ENCODE data around the gene RASGRP1.

RASGRP1 gene

GRCh38 chr15:38504680-38505467 is 59.7 kb downstream of the RASGRP1 start:
- no peak for DNase-seq (ENCODE audit: low read depth)

GRCh38 chr15:38503496-38503895 is 61.1 kb downstream of the RASGRP1 start:
- no peak for DNase-seq (ENCODE audit: low read depth)

GRCh38 chr15:38499651-38500050 is 65.0 kb downstream of the RASGRP1 start:
- DNase-seq (ENCODE audit: low read depth), result no peak

GRCh38 chr15:38496151-38496550 is 68.5 kb downstream of the RASGRP1 start:
- DNase-seq (ENCODE audit: low read depth), result no peak

- no peak for DNase-seq (ENCODE audit: low read depth)
Observed at GRCh38 chr15:38490242-38490922, 74.2 kb downstream of the RASGRP1 start.

GRCh38 chr15:38487378-38487777 is 77.2 kb downstream of the RASGRP1 start:
- DNase-seq (ENCODE audit: low read depth), result no peak

GRCh38 chr15:38486936-38487335 is 77.7 kb downstream of the RASGRP1 start:
- DNase-seq (ENCODE audit: low read depth), result no peak

- no peak for DNase-seq (ENCODE audit: low read depth)
Observed at GRCh38 chr15:38482572-38482971, 82.0 kb downstream of the RASGRP1 start.

GRCh38 chr15:38481761-38482160 is 82.9 kb downstream of the RASGRP1 start:
- DNase-seq (ENCODE audit: low read depth), result no peak

- no peak for DNase-seq (ENCODE audit: low read depth)
Observed at GRCh38 chr15:38481113-38481512, 83.5 kb downstream of the RASGRP1 start.

GRCh38 chr15:38479756-38480155 is 84.9 kb downstream of the RASGRP1 start:
- no peak for DNase-seq (ENCODE audit: low read depth)

GRCh38 chr15:38479266-38479665 is 85.3 kb downstream of the RASGRP1 start:
- no peak for DNase-seq (ENCODE audit: low read depth)

GRCh38 chr15:38477637-38478036 is 87.0 kb downstream of the RASGRP1 start:
- DNase-seq (ENCODE audit: low read depth), result no peak

- DNase-seq (ENCODE audit: low read depth), result no peak
Observed at GRCh38 chr15:38476120-38476519, 88.5 kb downstream of the RASGRP1 start.

- no peak for DNase-seq (ENCODE audit: low read depth)
Observed at GRCh38 chr15:38475361-38475760, 89.3 kb downstream of the RASGRP1 start.

GRCh38 chr15:38474155-38474757 is 90.4 kb downstream of the RASGRP1 start:
- DNase-seq (ENCODE audit: low read depth), result no peak

- no peak for DNase-seq (ENCODE audit: low read depth)
Observed at GRCh38 chr15:38471974-38472373, 92.6 kb downstream of the RASGRP1 start.

- DNase-seq (ENCODE audit: low read depth), result no peak
Observed at GRCh38 chr15:38470816-38471215, 93.8 kb downstream of the RASGRP1 start.

- DNase-seq (ENCODE audit: low read depth), result no peak
Observed at GRCh38 chr15:38464675-38465074, 99.9 kb downstream of the RASGRP1 start.

- DNase-seq (ENCODE audit: low read depth), result no peak
Observed at GRCh38 chr15:38463893-38464292, 100.7 kb downstream of the RASGRP1 start.

- no peak for DNase-seq (ENCODE audit: low read depth)
Observed at GRCh38 chr15:38461066-38461833, 103.4 kb downstream of the RASGRP1 start.

GRCh38 chr15:38460543-38460942 is 104.1 kb downstream of the RASGRP1 start:
- DNase-seq (ENCODE audit: low read depth), result no peak

All from stimulated activated CD8-positive, alpha-beta memory T cell treated with anti-CD3 and anti-CD28 coated beads, Interleukin-15, amount 100 ng/mL, for 1 hour (primary cell).